Liver (tissue), 9 donors: ENCODE results near the gene DNAJC15. TPM values are rescaled to one million over a fixed set of nuclear protein-coding genes. Genes with fewer than 3 reads are reported as not detected.
"Not testable (repeated sequence)": the region's sequence is repeated elsewhere in the genome, so short reads cannot be mapped to it uniquely, and the experiment has no call there.

ENCODE experiments used
- DNase-seq: peaks from one replicate; pipeline ENCODE4 v3.0.0-alpha.2; 2017; ENCODE audit warnings: low spot score
- H3K27ac ChIP-seq, 2 donors: one replicate each; pipeline ENCODE4 v1.7.0; 2013; ENCODE audit warnings: inconsistent platforms in 2 of 2, low read length in 2 of 2, control low read depth in 1 of 2, low read depth in 1 of 2, mild to moderate bottlenecking in 1 of 2
- H3K27me3 ChIP-seq, 4 donors: one replicate each; pipeline versions ENCODE4 v1.6.1 to v1.7.0; 2013; ENCODE audit warnings: low read length in 3 of 4, inconsistent platforms in 1 of 4, mild to moderate bottlenecking in 1 of 4, moderate library complexity in 1 of 4; ENCODE audit not compliant: control insufficient read depth in 4 of 4, insufficient read depth in 4 of 4
- H3K36me3 ChIP-seq, 4 donors: one replicate each; pipeline versions ENCODE4 v1.6.1 to v1.7.0; 2013; ENCODE audit warnings: low read length in 3 of 4, mild to moderate bottlenecking in 3 of 4, low read depth in 1 of 4, moderate library complexity in 1 of 4; ENCODE audit not compliant: control insufficient read depth in 4 of 4, insufficient read depth in 3 of 4
- H3K4me1 ChIP-seq, 4 donors: one replicate each; pipeline versions ENCODE4 v1.6.1 to v1.7.0; 2013; ENCODE audit warnings: low read length in 3 of 4, mild to moderate bottlenecking in 3 of 4, moderate library complexity in 1 of 4; ENCODE audit not compliant: control insufficient read depth in 4 of 4, insufficient read depth in 4 of 4
- H3K4me3 ChIP-seq, 3 donors: one replicate each; pipeline versions ENCODE4 v1.6.1 to v1.7.0; 2013; ENCODE audit warnings: low read length in 3 of 3, control low read depth in 1 of 3, low read depth in 1 of 3, mild to moderate bottlenecking in 1 of 3
- H3K9ac ChIP-seq, 2 donors: one replicate each; pipeline ENCODE4 v1.7.0; 2013; ENCODE audit warnings: low read length in 2 of 2, mild to moderate bottlenecking in 2 of 2, moderate library complexity in 2 of 2, control low read depth in 1 of 2, low read depth in 1 of 2
- H3K9me3 ChIP-seq, 4 donors: one replicate each; pipeline versions ENCODE4 v1.6.1 to v1.7.0; 2013; ENCODE audit warnings: low read length in 3 of 4; ENCODE audit not compliant: control insufficient read depth in 4 of 4
- FOXA1 ChIP-seq: IDR thresholded peaks from 2 replicates; pipeline ENCODE4 v1.6.1; 2016; ENCODE audit warnings: antibody characterized with exemption
- FOXA2 ChIP-seq: IDR thresholded peaks from 2 replicates; pipeline ENCODE4 v1.6.1; 2016; ENCODE audit warnings: antibody characterized with exemption
- GABPA ChIP-seq, 2 donors: IDR thresholded peaks in 1 of 2; conservative IDR thresholded peaks in 1 of 2; 2 replicates each; pipeline ENCODE4 v1.6.1; 2016; ENCODE audit warnings: antibody characterized with exemption in 2 of 2, mild to moderate bottlenecking in 1 of 2, moderate library complexity in 1 of 2
- HNF4A ChIP-seq, 2 donors: conservative IDR thresholded peaks; 2 replicates each; pipeline ENCODE4 v1.6.1; 2016; ENCODE audit warnings: antibody characterized with exemption in 2 of 2, mild to moderate bottlenecking in 2 of 2
- HNF4G ChIP-seq: IDR thresholded peaks from 2 replicates; pipeline ENCODE4 v1.6.1; 2016; ENCODE audit warnings: antibody characterized with exemption
- JUND ChIP-seq, 2 donors: IDR thresholded peaks; 2 replicates each; pipeline ENCODE4 v1.6.1; 2016; ENCODE audit warnings: antibody characterized with exemption in 2 of 2
- NR2F2 ChIP-seq: IDR thresholded peaks from 2 replicates; pipeline ENCODE4 v1.6.1; 2016; ENCODE audit warnings: antibody characterized with exemption
- RXRA ChIP-seq, 2 donors: IDR thresholded peaks; 2 replicates each; pipeline ENCODE4 v1.6.1; 2017 to 2018; ENCODE audit warnings: antibody characterized with exemption in 2 of 2, mild to moderate bottlenecking in 1 of 2
- TAF1 ChIP-seq: conservative IDR thresholded peaks from 2 replicates; pipeline ENCODE4 v1.6.1; 2016; ENCODE audit warnings: antibody characterized with exemption, mild to moderate bottlenecking
- YY1 ChIP-seq: IDR thresholded peaks from 2 replicates; pipeline ENCODE4 v1.6.1; 2016; ENCODE audit warnings: antibody characterized with exemption, mild to moderate bottlenecking
- WGBS: extraction: QIAGEN DNeasy Blood & Tissue Kit; methylation state at CpG from one replicate; pipeline ENCODE4 v1.1.7; 2013; 5-methylcytosine and 5-hydroxymethylcytosine counted together
- polyA plus RNA-seq, 2 donors: library from polyadenylated mRNA; stranded (reverse) in 1 of 2; unstranded in 1 of 2; fragments of 200-250 nt in 1 of 2; fragments of >200 nt in 1 of 2; fragmentation: Nextera tagmentation in 1 of 2; extraction: Ambion mirVana in 1 of 2; gene quantifications; one replicate each; pipeline versions ENCODE4 v1.2.1 to v1.2.3, GENCODE V29; 2013 to 2015
- total RNA-seq, 2 donors: library from RNA; depleted of rRNA; stranded (reverse); fragments of >200 nt; gene quantifications; one replicate each; pipeline ENCODE4 v1.2.3, GENCODE V29; 2014
- TF ChIP-seq, protein P1 (sequence below): fragments of 150-350 bp; IDR thresholded peaks from 2 replicates; pipeline ENCODE4 v1.5.1; 2017; ENCODE audit warnings: improper control_type of control experiment, low read depth, low read length; ENCODE audit not compliant: missing input control
- TF ChIP-seq, protein P2 (sequence below): IDR thresholded peaks from 2 replicates; pipeline ENCODE4 v1.6.1; 2016; ENCODE audit warnings: antibody characterized with exemption, mild to moderate bottlenecking
- TF ChIP-seq, protein P3 (sequence below): IDR thresholded peaks from 2 replicates; pipeline ENCODE4 v1.6.1; 2016; ENCODE audit warnings: antibody characterized with exemption
- TF ChIP-seq, protein P4 (sequence below): IDR thresholded peaks from 2 replicates; pipeline ENCODE4 v1.6.1; 2016; ENCODE audit warnings: antibody characterized with exemption
- TF ChIP-seq, protein P5 (sequence below): IDR thresholded peaks from 2 replicates; pipeline ENCODE4 v1.6.1; 2016; ENCODE audit warnings: antibody characterized with exemption
- donor health status: healthy.
- donor health status: healthy.
- donor health status: healthy.
- donor health status: healthy.
- donor health status: healthy.

DNAJC15 gene
- total and polyA plus RNA-seq, 4 donors: 5.8 to 55.4 (median 14.0) TPM

DNA sequence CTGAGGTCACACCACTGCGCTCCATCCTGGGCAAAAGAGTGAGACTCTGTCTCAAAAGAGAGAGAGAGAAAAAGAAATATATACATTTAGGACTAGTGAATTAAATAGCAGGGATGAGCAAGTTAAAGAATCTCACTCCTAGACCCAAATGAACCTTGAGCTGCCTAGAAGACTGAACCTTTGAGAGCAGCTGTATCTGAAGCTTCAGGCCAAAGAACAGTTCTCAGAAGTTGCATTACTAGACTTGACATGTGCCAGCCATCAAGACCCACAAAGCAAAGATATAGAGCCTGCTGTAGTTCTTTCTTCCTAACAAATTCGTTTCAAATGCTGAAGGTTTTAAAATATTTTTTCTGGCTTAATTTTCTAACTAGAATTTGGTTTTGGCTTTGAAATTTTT is 16.6 kb downstream of the DNAJC15 start:
- Histone ChIP-seq H3K36me3 (peaks cover 0 to 2% (median 0%) of the 10 kb centered on the region in 4 donors), H3K4me3 (no peak overlapping the region), H3K9me3 (no peaks in the 10 kb centered on the region), H3K27me3 (no peaks in the 10 kb centered on the region), H3K27ac (no peak overlapping the region), H3K9ac (no peak overlapping the region), H3K4me1 (peaks cover 2 to 5% (median 5%) of the 10 kb centered on the region in 4 donors)
- DNase-seq: no peak
- no peak for TF ChIP-seq JUND (IDR thresholded peaks at IDR 0.05)
- no peak for TF ChIP-seq HNF4A (conservative IDR thresholded peaks at IDR 0.05)
- TF ChIP-seq FOXA2: no peak
- no peak for TF ChIP-seq HNF4G
- no peak for TF ChIP-seq TAF1
- TF ChIP-seq, protein P1, sequence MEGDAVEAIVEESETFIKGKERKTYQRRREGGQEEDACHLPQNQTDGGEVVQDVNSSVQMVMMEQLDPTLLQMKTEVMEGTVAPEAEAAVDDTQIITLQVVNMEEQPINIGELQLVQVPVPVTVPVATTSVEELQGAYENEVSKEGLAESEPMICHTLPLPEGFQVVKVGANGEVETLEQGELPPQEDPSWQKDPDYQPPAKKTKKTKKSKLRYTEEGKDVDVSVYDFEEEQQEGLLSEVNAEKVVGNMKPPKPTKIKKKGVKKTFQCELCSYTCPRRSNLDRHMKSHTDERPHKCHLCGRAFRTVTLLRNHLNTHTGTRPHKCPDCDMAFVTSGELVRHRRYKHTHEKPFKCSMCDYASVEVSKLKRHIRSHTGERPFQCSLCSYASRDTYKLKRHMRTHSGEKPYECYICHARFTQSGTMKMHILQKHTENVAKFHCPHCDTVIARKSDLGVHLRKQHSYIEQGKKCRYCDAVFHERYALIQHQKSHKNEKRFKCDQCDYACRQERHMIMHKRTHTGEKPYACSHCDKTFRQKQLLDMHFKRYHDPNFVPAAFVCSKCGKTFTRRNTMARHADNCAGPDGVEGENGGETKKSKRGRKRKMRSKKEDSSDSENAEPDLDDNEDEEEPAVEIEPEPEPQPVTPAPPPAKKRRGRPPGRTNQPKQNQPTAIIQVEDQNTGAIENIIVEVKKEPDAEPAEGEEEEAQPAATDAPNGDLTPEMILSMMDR: no peak
- TF ChIP-seq, protein P2, sequence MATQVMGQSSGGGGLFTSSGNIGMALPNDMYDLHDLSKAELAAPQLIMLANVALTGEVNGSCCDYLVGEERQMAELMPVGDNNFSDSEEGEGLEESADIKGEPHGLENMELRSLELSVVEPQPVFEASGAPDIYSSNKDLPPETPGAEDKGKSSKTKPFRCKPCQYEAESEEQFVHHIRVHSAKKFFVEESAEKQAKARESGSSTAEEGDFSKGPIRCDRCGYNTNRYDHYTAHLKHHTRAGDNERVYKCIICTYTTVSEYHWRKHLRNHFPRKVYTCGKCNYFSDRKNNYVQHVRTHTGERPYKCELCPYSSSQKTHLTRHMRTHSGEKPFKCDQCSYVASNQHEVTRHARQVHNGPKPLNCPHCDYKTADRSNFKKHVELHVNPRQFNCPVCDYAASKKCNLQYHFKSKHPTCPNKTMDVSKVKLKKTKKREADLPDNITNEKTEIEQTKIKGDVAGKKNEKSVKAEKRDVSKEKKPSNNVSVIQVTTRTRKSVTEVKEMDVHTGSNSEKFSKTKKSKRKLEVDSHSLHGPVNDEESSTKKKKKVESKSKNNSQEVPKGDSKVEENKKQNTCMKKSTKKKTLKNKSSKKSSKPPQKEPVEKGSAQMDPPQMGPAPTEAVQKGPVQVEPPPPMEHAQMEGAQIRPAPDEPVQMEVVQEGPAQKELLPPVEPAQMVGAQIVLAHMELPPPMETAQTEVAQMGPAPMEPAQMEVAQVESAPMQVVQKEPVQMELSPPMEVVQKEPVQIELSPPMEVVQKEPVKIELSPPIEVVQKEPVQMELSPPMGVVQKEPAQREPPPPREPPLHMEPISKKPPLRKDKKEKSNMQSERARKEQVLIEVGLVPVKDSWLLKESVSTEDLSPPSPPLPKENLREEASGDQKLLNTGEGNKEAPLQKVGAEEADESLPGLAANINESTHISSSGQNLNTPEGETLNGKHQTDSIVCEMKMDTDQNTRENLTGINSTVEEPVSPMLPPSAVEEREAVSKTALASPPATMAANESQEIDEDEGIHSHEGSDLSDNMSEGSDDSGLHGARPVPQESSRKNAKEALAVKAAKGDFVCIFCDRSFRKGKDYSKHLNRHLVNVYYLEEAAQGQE: no peak
- TF ChIP-seq, protein P3, sequence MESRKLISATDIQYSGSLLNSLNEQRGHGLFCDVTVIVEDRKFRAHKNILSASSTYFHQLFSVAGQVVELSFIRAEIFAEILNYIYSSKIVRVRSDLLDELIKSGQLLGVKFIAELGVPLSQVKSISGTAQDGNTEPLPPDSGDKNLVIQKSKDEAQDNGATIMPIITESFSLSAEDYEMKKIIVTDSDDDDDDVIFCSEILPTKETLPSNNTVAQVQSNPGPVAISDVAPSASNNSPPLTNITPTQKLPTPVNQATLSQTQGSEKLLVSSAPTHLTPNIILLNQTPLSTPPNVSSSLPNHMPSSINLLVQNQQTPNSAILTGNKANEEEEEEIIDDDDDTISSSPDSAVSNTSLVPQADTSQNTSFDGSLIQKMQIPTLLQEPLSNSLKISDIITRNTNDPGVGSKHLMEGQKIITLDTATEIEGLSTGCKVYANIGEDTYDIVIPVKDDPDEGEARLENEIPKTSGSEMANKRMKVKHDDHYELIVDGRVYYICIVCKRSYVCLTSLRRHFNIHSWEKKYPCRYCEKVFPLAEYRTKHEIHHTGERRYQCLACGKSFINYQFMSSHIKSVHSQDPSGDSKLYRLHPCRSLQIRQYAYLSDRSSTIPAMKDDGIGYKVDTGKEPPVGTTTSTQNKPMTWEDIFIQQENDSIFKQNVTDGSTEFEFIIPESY: no peak
- no peak for TF ChIP-seq GABPA (IDR thresholded peaks at IDR 0.05 in 1 of 2, conservative IDR thresholded peaks at IDR 0.05 in 1 of 2)
- TF ChIP-seq FOXA1: no peak
- no peak for TF ChIP-seq NR2F2
- TF ChIP-seq, protein P4, sequence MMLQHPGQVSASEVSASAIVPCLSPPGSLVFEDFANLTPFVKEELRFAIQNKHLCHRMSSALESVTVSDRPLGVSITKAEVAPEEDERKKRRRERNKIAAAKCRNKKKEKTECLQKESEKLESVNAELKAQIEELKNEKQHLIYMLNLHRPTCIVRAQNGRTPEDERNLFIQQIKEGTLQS: no peak
- TF ChIP-seq RXRA (IDR thresholded peaks at IDR 0.05): no peak
- TF ChIP-seq YY1: no peak
- TF ChIP-seq, protein P5, sequence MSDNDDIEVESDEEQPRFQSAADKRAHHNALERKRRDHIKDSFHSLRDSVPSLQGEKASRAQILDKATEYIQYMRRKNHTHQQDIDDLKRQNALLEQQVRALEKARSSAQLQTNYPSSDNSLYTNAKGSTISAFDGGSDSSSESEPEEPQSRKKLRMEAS: no peak
- 93% methylated on average over 2 of the region's 2 CpGs for WGBS

DNA sequence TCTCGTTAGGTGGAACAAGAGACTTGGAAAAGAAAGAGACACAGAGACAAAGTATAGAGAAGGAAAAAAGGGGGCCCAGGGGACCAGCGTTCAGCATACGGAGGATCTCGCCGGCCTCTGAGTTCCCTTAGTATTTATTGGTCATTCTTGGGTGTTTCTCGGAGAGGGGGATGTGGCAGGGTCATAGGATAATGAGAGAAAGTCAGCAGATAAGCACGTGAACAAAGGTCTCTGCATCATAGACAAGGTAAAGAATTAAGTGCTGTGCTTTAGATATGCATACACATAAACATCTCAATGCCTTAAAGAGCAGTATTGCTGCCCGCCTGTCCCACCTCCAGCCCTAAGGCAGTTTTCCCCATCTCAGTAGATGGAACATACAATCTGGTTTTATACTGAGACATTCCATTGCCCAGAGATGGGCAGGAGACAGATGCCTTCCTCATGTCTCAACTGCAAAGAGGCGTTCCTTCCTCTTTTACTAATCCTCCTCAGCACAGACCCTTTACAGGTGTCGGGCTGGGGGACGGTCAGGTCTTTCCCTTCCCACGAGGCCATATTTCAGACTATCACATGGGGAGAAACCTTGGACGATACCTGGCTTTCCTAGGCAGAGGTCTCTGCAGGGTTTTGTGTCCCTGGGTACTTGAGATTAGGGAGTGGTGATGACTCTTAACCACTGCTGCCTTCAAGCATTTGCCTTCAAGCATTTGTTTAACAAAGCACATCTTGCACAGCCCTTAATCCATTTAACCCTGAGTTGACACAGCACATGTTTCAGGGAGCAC is 17.4 kb downstream of the DNAJC15 start:
- not testable (repeated sequence) for H3K27ac ChIP-seq

More for the DNA sequence above, 17.4 kb downstream of the DNAJC15 start:
- not testable (repeated sequence) for H3K4me1 ChIP-seq, DNase-seq, H3K27me3 ChIP-seq, H3K9me3 ChIP-seq, H3K4me3 ChIP-seq, H3K9ac ChIP-seq, H3K36me3 ChIP-seq
- 92% methylated on average over 13 of the region's 13 CpGs for whole genome bisulfite sequencing
